ENCODE data around the gene ARHGAP24. TPM values are rescaled to one million over a fixed set of nuclear protein-coding genes. Genes with fewer than 3 reads are reported as not detected.

ARHGAP24 gene
- total RNA-seq, 1 experiment from 2014 or later: 1.3 TPM

DNA sequence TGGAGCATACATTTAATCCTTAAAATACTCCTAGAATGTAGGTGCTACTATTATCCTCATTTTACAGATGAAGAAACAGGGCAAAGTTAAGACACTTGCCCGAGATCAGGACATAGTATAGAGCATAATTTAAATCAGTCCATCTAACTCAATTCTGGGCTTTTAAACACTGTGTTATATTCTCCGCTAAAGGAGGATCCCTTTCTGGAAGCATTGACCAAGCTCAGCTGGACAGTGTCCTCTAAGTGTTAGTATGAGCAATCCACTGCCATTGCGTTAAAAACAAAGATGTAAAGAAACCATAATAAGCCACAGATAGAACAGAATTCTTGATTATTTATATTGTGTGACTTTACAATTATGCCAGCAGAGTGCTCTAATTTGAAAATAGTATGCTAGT is 207.0 kb downstream of the ARHGAP24 start:
- ChIA-PET RAD21 (ENCODE audit: low non-redundant PET in 1 of 2, low total read pairs in 2 of 2, uncharacterized antibody in 2 of 2, unreplicated experiment in 2 of 2) (no interaction called here), CTCF (no interaction called here), POLR2A (no interaction called here)
- H3K27ac ChIP-seq (ENCODE audit: low read depth, low read length): no peak overlapping the region
- no peaks in the 10 kb centered on the region for H3K9me2 ChIP-seq (ENCODE audit: insufficient read depth)
- TF ChIP-seq FOSL1 (IDR thresholded peaks at IDR 0.05; ENCODE audit: low read depth): no peak
- TF ChIP-seq CEBPB (IDR thresholded peaks at IDR 0.05; ENCODE audit: low read depth): no peak
- TF ChIP-seq, protein P1, sequence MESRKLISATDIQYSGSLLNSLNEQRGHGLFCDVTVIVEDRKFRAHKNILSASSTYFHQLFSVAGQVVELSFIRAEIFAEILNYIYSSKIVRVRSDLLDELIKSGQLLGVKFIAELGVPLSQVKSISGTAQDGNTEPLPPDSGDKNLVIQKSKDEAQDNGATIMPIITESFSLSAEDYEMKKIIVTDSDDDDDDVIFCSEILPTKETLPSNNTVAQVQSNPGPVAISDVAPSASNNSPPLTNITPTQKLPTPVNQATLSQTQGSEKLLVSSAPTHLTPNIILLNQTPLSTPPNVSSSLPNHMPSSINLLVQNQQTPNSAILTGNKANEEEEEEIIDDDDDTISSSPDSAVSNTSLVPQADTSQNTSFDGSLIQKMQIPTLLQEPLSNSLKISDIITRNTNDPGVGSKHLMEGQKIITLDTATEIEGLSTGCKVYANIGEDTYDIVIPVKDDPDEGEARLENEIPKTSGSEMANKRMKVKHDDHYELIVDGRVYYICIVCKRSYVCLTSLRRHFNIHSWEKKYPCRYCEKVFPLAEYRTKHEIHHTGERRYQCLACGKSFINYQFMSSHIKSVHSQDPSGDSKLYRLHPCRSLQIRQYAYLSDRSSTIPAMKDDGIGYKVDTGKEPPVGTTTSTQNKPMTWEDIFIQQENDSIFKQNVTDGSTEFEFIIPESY (IDR thresholded peaks at IDR 0.05; ENCODE audit: extremely low read depth, insufficient replicate concordance, low read length): no peak
- TF ChIP-seq, protein P2, sequence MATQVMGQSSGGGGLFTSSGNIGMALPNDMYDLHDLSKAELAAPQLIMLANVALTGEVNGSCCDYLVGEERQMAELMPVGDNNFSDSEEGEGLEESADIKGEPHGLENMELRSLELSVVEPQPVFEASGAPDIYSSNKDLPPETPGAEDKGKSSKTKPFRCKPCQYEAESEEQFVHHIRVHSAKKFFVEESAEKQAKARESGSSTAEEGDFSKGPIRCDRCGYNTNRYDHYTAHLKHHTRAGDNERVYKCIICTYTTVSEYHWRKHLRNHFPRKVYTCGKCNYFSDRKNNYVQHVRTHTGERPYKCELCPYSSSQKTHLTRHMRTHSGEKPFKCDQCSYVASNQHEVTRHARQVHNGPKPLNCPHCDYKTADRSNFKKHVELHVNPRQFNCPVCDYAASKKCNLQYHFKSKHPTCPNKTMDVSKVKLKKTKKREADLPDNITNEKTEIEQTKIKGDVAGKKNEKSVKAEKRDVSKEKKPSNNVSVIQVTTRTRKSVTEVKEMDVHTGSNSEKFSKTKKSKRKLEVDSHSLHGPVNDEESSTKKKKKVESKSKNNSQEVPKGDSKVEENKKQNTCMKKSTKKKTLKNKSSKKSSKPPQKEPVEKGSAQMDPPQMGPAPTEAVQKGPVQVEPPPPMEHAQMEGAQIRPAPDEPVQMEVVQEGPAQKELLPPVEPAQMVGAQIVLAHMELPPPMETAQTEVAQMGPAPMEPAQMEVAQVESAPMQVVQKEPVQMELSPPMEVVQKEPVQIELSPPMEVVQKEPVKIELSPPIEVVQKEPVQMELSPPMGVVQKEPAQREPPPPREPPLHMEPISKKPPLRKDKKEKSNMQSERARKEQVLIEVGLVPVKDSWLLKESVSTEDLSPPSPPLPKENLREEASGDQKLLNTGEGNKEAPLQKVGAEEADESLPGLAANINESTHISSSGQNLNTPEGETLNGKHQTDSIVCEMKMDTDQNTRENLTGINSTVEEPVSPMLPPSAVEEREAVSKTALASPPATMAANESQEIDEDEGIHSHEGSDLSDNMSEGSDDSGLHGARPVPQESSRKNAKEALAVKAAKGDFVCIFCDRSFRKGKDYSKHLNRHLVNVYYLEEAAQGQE (IDR thresholded peaks at IDR 0.05; ENCODE audit: low read depth): no peak
- TF ChIP-seq YY1 (IDR thresholded peaks at IDR 0.05; ENCODE audit: extremely low read depth, insufficient replicate concordance, low read depth, low read length): no peak
- no peaks in the 10 kb centered on the region for H3K36me3 ChIP-seq (ENCODE audit: control insufficient read depth in 1 of 2, insufficient read depth in 2 of 2, low read length in 2 of 2)
- no peak overlapping the region for H3K9ac ChIP-seq (ENCODE audit: low read length)
- no TSS peak for BruUV-seq (replicated peaks)
- H3K4me2 ChIP-seq (ENCODE audit: low read length): no peak overlapping the region
- H2AFZ ChIP-seq (ENCODE audit: low read depth, low read length, poor library complexity, severe bottlenecking): no peak overlapping the region
- no peaks in the 10 kb centered on the region for H3K27me3 ChIP-seq (ENCODE audit: insufficient read depth, low read length)
- H4K20me1 ChIP-seq (ENCODE audit: insufficient read depth): no peaks in the 10 kb centered on the region
- no peak overlapping the region for H3K4me3 ChIP-seq (replicated peaks in 1 of 2; ENCODE audit: low read depth in 1 of 2, low read length in 2 of 2)
- no peaks in the 10 kb centered on the region for H3K79me2 ChIP-seq (ENCODE audit: insufficient read depth, low read length)
- no peaks in the 10 kb centered on the region for H3K9me3 ChIP-seq (ENCODE audit: control insufficient read depth in 1 of 2, insufficient read depth in 1 of 2, low read depth in 1 of 2, low read length in 2 of 2)
- intact Hi-C loops (cut with micrococcal nuclease): no loop called here
- H3K4me1 ChIP-seq (ENCODE audit: control insufficient read depth in 1 of 2, insufficient read depth in 2 of 2, low read length in 2 of 2): no peaks in the 10 kb centered on the region
- no peak for ATAC-seq
- DNase-seq (ENCODE audit: low read depth, low spot score): no peak
